SK-N-MC (cell line): ENCODE measurements around the gene TMEM205.
A peak's percentile ranks its signal among the peaks of the same experiment; 100 is the strongest.
"Not testable (repeated sequence)": the region's sequence is repeated elsewhere in the genome, so short reads cannot be mapped to it uniquely, and the experiment has no call there.

Source experiments
- DNase-seq: peaks from one replicate; pipeline ENCODE4 v3.0.0-alpha.2; 2011; ENCODE audit warnings: low read depth, low spot score
- H3K27ac ChIP-seq: fragments of 200-600 bp; sonication (generic); 2 replicates; pipeline ENCODE4 v1.5.1; 2016; ENCODE audit warnings: mixed run types
- H3K36me3 ChIP-seq: fragments of 200-600 bp; sonication (generic); 2 replicates; pipeline ENCODE4 v1.6.1; 2017; ENCODE audit warnings: antibody characterized with exemption, low read length, mixed read lengths; ENCODE audit not compliant: insufficient read depth
- H3K4me3 ChIP-seq: fragments of 200-600 bp; sonication (generic); 2 replicates; pipeline ENCODE4 v1.5.1; 2016
- H3K9ac ChIP-seq: fragments of 200-600 bp; sonication (generic); 2 replicates; pipeline ENCODE4 v1.8.0; 2017; ENCODE audit warnings: mixed run types, mixed read lengths; ENCODE audit not compliant: insufficient read length
- H3K9me3 ChIP-seq: fragments of 200-600 bp; sonication (generic); 2 replicates; pipeline ENCODE4 v1.6.1; 2017; ENCODE audit warnings: low read depth, mild to moderate bottlenecking, antibody characterized with exemption, low read length, moderate library complexity, mixed read lengths
- EZH2 ChIP-seq: fragments of 200-600 bp; sonication (generic); IDR thresholded peaks from one replicate; pipeline ENCODE4 v1.6.1; 2017; ENCODE audit warnings: antibody characterized with exemption
- FOXP2 ChIP-seq: optimal IDR thresholded peaks from 2 replicates; pipeline ENCODE3; 2011; ENCODE audit warnings: mild to moderate bottlenecking, moderate library complexity; ENCODE audit not compliant: insufficient read depth; ENCODE audit errors: extremely low read length, control extremely low read depth
- POLR2AphosphoS5 ChIP-seq: IDR thresholded peaks from 2 replicates; pipeline ENCODE4 v1.6.1; 2012; ENCODE audit warnings: mild to moderate bottlenecking, low read depth, low read length, borderline replicate concordance

Gene TMEM205

DNA sequence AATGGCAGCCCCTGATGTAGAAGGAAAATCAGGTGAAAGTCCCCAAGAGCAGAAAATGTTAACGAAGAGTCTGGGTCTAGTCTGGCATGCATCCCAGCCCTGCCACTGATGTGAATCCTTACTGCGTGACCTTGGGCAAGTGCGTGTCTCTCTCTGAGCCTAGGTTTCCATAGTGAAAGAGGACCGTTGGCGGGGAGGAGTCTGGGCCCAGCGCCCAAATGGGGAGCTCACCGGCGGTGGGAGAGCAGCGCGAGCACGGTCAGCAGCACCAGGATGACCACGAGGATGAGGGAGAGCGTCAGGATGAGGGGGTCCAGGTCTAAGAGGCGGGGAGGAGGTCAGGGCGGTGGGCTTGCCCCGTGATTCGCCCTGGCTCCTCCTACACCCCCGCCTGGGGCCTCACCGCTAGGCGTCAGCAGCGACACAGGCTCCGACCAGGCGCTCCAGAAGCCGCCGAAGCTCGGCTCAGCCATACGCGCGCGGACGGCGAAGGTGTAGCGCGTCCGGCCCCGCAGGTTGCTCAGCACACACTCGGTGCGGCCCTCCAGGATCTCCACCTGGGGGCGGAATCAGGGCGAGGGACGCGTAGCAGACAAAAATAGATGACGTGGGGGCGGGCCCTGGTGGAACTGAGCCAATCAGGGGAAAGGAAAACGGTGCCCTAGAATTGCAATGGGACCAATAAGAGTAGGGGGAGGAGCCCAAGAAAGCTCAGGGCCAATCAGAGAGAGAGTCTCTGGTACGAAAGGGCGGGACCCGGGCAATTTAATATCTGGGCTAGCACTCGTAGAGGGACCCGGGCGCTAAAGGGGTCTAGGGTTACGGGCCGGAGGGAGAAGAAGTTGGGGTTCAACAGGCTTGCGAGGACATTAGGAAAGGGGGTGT is 34.8 kb upstream of the TMEM205 start:
- peak overlapping the region; percentile 48 for H3K9ac ChIP-seq
- peak overlapping the region; percentile 86 for H3K4me3 ChIP-seq
- no peak for TF ChIP-seq EZH2
- peak; percentile 70 for TF ChIP-seq POLR2AphosphoS5
- TF ChIP-seq FOXP2: no peak
- H3K9me3 ChIP-seq: no peaks in the 10 kb centered on the region
- H3K36me3 ChIP-seq: peaks cover 6% of the 10 kb centered on the region; the same call in 1 of the 2 replicates
- peak; percentile 75 for DNase-seq
- no peak overlapping the region for H3K27ac ChIP-seq

DNA sequence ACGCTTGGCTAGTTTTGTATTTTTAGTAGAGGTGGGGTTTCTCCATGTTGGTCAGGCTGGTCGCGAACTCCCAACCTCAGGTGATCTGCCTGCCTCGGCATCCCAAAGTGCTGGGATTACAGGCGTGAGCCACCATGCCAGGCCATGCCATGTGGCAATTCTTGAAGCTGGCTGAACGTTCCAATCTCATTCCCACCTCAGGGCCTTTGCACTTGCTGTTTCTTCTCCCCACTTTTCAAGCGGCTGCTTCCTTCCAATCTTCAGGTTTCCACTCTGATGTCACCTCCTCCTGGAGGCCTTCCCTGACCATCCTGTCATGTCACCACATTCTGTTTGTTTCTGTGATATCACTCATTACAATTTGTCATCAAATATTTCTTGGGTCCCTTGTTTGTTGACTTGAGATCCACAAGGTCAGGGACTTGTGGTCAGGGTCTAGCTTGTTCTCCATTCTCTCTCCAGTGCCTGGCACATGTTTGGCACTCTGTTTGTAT is 33.8 kb upstream of the TMEM205 start:
- DNase-seq: no peak
- Histone ChIP-seq H3K4me3 (no peak overlapping the region), H3K9me3 (no peaks in the 10 kb centered on the region), H3K36me3 (peaks cover 6% of the 10 kb centered on the region; the same call in 1 of the 2 replicates), H3K9ac (no peak overlapping the region), H3K27ac (no peak overlapping the region)
- TF ChIP-seq FOXP2 (no peak), POLR2AphosphoS5 (no peak), EZH2 (no peak)

DNA sequence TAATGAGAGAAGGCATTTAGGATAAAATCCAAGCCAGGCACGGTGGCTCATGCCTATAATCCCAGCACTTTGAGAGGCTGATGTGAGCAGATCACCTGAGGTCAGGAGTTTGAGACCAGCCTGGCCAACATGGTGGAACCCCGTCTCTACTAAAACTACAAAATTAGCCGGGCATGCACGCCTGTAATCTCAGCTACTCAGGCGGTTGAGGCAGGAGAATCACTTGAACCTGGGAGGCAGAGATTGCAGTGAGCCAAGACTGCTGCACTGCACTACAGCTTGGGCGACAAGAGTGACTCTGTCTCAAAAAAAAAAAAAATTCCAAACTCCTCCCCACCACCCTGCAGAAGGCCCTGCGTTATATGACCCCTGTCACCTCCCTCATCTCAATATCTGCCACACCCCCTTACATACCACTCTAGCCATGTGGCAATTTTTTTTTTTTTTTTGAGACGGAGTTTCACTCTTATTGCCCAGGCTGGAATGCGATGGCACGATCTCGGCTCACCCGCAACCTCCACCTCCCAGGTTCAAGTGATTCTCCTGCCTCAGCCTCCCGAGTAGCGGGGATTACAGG is 33.3 kb upstream of the TMEM205 start:
- H3K9me3 ChIP-seq, DNase-seq, H3K9ac ChIP-seq, H3K27ac ChIP-seq, H3K4me3 ChIP-seq, H3K36me3 ChIP-seq: not testable (repeated sequence)

DNA sequence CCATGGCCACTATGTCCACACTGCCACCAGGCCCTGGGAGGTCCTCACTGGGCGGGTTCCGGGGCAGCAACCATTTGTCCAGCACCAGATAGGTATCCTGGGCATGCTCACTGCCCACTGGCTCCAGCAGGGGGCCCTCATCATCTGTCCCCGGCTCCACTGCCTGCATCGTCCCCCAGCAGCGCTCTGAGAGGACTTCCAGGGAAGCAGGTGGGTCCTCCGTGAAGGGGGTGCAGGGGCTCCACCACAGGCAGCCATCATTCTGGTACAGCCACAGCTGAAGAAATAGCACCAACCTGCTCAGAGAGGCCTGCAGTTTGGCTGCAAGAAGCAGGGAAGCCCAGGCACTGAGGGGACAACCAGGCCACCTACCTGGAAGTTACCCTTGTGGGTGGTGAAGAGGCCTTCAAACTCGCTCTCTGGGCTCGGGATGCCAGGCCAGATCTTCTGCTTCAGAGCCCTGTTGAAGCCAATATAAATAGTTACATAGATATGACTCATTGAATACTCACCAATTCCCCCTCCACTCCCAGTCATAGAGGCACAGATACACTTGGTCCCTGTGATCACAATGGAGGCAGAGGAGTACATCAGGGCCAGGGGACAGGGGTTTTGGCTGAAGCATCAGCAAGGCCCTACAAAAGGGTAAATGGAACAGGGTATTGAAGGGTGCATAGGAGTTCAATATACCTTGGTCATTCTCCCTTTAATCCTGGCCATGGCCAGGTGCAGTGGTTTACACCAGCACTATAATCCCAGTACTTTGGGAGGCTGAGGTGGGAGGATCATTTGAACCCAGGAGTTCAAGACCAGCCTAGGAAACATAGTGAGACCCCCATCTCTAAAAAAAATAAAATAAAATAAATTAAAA is 32.5 kb upstream of the TMEM205 start:
- no peaks in the 10 kb centered on the region for H3K9me3 ChIP-seq
- no peak for DNase-seq
- no peak overlapping the region for H3K27ac ChIP-seq
- TF ChIP-seq FOXP2 (no peak), EZH2 (no peak), POLR2AphosphoS5 (no peak)
- H3K9ac ChIP-seq: no peak overlapping the region
- no peak overlapping the region for H3K4me3 ChIP-seq
- H3K36me3 ChIP-seq: peaks cover 6% of the 10 kb centered on the region; the same call in 1 of the 2 replicates

DNA sequence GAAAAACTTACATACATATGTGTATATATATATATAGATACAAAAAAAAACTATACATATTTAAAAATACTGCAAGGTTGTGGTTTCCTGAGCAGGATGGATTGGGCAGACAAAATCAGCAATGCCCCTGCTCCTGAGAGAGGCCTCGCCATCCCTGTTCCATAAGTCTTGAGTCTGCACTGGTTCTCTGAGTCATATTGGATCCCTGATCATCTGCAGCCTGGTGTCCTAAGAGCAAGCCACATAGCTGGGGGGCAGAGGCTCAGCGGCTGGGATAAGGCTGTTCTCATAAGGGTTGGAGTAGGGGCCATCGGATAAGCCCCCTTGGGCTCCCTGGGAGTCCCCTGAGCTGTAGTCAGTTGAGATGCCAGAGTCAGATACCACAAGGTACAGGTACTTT is 31.7 kb upstream of the TMEM205 start:
- H3K27ac ChIP-seq: no peak overlapping the region

DNA sequence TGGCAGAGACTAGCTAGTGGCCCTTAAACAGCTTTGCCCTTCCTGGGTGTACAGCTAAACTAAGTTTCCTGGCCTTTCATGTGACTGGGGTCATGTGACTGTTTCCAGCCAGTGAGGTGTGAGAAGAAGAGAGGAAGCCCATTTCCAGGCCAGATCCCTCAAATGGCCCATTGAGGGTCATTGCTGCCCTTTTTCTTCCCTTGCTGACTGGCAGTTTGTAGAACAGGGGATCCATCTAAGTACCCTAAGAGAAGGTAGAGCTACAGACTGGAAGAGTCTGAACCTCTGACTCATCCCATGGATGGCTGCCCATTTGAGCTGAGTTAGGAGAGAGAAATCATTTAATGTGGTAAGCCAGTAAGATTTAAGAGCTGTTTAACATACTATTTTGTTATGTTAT is 31.2 kb upstream of the TMEM205 start:
- no peak overlapping the region for H3K9ac ChIP-seq
- no peak for DNase-seq
- H3K27ac ChIP-seq: peak overlapping the region; percentile 22; the same call in 1 of the 2 replicates
- no peaks in the 10 kb centered on the region for H3K9me3 ChIP-seq
- H3K4me3 ChIP-seq: no peak overlapping the region
- H3K36me3 ChIP-seq: peaks cover 6% of the 10 kb centered on the region; the same call in 1 of the 2 replicates
- TF ChIP-seq POLR2AphosphoS5 (no peak), FOXP2 (no peak), EZH2 (no peak)

More for the DNA sequence above, 31.7 kb upstream of the TMEM205 start:
- Histone ChIP-seq H3K9ac (no peak overlapping the region), H3K9me3 (no peaks in the 10 kb centered on the region), H3K4me3 (no peak overlapping the region), H3K36me3 (peaks cover 6% of the 10 kb centered on the region; the same call in 1 of the 2 replicates)
- TF ChIP-seq EZH2 (no peak), POLR2AphosphoS5 (no peak), FOXP2 (no peak)
- no peak for DNase-seq

DNA sequence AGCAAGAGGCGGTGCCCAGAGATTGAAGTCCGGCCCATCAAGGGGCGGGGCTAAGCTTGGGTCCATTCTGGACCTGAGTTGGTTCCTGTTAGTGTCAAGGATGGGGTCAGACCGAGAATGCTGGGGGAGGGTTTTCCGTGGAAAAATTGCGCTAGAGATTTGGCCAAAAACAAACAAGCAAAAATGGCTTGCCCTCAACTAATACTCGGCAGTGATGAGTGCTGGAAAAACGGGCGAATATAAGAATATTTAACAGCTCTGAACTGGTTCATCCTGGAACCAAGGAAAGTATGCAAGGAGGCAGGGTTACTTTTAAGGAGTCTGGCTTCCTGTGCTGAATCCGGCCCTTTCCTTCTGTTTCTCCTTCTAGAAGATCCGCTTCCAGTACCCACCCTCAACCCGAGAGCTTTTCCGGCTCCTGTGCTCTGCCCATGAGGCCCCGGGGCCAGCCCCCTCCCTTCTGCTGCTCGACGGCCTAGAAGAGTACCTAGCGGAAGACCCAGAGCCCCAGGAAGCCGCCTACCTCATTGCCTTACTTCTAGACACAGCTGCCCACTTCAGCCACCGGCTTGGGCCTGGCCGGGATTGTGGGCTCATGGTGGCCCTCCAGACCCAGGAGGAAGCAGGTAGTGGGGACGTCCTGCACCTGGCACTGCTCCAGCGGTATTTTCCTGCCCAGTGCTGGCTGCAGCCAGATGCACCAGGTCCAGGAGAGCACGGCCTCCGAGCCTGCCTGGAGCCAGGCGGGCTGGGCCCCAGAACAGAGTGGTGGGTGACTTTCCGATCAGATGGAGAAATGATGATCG is 29.3 kb upstream of the TMEM205 start:
- TF ChIP-seq FOXP2 (no peak), EZH2 (no peak), POLR2AphosphoS5 (no peak)
- Histone ChIP-seq H3K9me3 (no peaks in the 10 kb centered on the region), H3K27ac (peak overlapping the region; percentile 76; the same call in 1 of the 2 replicates), H3K9ac (peak overlapping the region; percentile 48), H3K36me3 (peaks cover 6% of the 10 kb centered on the region; the same call in 1 of the 2 replicates), H3K4me3 (peak overlapping the region; percentile 92)
- no peak for DNase-seq
